HEK293 (cell line): ENCODE data around the gene MUC13.

Experiments
- BCL11A ChIP-seq: fragments of 450-650 bp; formaldehyde crosslinking; IDR thresholded peaks from 2 replicates; pipeline ENCODE4 v1.5.1; 2016; ENCODE audit warnings: low read depth, missing biosample characterization, missing genetic modification characterization
- EGR2 ChIP-seq: fragments of 450-650 bp; formaldehyde crosslinking; IDR thresholded peaks from 2 replicates; pipeline ENCODE4 v1.5.1; 2016; ENCODE audit warnings: low read depth, missing biosample characterization, missing genetic modification characterization
- TRIM28 ChIP-seq: IDR thresholded peaks from 2 replicates; pipeline ENCODE4 v1.6.1; 2011; ENCODE audit warnings: low read length, control low read depth, borderline replicate concordance
- ZNF146 ChIP-seq: fragments of 450-650 bp; formaldehyde crosslinking; IDR thresholded peaks from 2 replicates; pipeline ENCODE4 v1.5.1; 2016; ENCODE audit warnings: missing biosample characterization, missing genetic modification characterization
- ZNF274 ChIP-seq, 2 experiments: fragments of 200-500 bp in 1 of 2; fragments of 450-650 bp in 1 of 2; sonication (Bioruptor generic) in 1 of 2; formaldehyde crosslinking in 1 of 2; IDR thresholded peaks; 2 replicates each; pipeline versions ENCODE4 v1.5.1 to v1.6.1; 2014 to 2016; ENCODE audit warnings: borderline replicate concordance in 1 of 2, inconsistent platforms in 1 of 2, low read length in 1 of 2, missing biosample characterization in 1 of 2, missing genetic modification characterization in 1 of 2
- TF ChIP-seq, protein P1 (sequence below): fragments of 450-650 bp; formaldehyde crosslinking; IDR thresholded peaks from 2 replicates; pipeline ENCODE4 v1.5.1; 2016; ENCODE audit warnings: missing biosample characterization, missing genetic modification characterization
- TF ChIP-seq, protein P2 (sequence below): fragments of 450-650 bp; formaldehyde crosslinking; IDR thresholded peaks from 2 replicates; pipeline ENCODE4 v1.5.1; 2016; ENCODE audit warnings: missing biosample characterization, missing genetic modification characterization
- TF ChIP-seq, protein P3 (sequence below): fragments of 450-650 bp; formaldehyde crosslinking; IDR thresholded peaks from 2 replicates; pipeline ENCODE4 v1.5.1; 2016; ENCODE audit warnings: missing biosample characterization, missing genetic modification characterization

DNA sequence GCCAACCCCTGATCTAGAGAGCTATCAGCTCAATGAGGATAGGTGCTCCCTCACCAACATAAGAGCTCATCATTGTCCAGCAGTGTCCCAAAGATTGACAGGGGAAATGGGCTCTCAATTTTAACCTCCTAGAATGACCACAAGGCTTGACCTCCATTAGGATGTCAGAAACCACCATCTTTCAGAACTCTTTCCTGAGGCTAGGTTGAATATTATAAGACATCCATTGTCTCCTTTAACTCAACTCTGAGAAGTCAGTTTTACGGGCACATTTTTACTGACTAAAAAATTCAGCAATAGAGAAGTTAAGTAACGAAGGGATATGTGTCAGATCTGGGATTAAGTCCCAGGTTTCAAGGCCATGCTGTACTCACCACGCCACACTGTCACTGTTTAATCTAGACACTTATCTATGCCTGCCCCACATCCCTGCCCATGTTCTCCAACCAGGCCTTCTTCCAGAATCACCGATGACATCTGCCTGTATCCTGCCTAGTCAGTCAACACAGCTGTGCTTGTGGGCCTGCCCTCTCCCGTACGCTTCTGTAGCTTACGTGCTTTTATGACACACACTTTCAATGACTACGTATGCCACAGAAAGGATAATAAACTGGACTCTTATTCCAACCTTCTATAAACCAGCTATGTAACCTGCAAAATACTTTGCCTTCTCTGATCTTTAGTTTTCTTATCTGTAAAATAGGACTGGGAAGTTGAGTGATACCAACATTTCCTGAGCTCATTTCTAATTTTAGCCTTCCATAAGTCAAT, 17.1 kb upstream of the MUC13 start:
- no peak for TF ChIP-seq ZNF274 (IDR thresholded peaks at IDR 0.05; ENCODE audit: low read length)
- no peak for TF ChIP-seq ZNF274 (tag by site-specific recombination; IDR thresholded peaks at IDR 0.05; ENCODE audit: borderline replicate concordance)
- TF ChIP-seq, protein P1, sequence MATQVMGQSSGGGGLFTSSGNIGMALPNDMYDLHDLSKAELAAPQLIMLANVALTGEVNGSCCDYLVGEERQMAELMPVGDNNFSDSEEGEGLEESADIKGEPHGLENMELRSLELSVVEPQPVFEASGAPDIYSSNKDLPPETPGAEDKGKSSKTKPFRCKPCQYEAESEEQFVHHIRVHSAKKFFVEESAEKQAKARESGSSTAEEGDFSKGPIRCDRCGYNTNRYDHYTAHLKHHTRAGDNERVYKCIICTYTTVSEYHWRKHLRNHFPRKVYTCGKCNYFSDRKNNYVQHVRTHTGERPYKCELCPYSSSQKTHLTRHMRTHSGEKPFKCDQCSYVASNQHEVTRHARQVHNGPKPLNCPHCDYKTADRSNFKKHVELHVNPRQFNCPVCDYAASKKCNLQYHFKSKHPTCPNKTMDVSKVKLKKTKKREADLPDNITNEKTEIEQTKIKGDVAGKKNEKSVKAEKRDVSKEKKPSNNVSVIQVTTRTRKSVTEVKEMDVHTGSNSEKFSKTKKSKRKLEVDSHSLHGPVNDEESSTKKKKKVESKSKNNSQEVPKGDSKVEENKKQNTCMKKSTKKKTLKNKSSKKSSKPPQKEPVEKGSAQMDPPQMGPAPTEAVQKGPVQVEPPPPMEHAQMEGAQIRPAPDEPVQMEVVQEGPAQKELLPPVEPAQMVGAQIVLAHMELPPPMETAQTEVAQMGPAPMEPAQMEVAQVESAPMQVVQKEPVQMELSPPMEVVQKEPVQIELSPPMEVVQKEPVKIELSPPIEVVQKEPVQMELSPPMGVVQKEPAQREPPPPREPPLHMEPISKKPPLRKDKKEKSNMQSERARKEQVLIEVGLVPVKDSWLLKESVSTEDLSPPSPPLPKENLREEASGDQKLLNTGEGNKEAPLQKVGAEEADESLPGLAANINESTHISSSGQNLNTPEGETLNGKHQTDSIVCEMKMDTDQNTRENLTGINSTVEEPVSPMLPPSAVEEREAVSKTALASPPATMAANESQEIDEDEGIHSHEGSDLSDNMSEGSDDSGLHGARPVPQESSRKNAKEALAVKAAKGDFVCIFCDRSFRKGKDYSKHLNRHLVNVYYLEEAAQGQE (tag by site-specific recombination): no peak
- TF ChIP-seq BCL11A (tag by site-specific recombination): no peak
- TF ChIP-seq EGR2 (tag by site-specific recombination): no peak
- no peak for TF ChIP-seq ZNF146 (tag by site-specific recombination)
- TF ChIP-seq, protein P2, sequence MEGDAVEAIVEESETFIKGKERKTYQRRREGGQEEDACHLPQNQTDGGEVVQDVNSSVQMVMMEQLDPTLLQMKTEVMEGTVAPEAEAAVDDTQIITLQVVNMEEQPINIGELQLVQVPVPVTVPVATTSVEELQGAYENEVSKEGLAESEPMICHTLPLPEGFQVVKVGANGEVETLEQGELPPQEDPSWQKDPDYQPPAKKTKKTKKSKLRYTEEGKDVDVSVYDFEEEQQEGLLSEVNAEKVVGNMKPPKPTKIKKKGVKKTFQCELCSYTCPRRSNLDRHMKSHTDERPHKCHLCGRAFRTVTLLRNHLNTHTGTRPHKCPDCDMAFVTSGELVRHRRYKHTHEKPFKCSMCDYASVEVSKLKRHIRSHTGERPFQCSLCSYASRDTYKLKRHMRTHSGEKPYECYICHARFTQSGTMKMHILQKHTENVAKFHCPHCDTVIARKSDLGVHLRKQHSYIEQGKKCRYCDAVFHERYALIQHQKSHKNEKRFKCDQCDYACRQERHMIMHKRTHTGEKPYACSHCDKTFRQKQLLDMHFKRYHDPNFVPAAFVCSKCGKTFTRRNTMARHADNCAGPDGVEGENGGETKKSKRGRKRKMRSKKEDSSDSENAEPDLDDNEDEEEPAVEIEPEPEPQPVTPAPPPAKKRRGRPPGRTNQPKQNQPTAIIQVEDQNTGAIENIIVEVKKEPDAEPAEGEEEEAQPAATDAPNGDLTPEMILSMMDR (tag by site-specific recombination): no peak
- no peak for TF ChIP-seq TRIM28
- TF ChIP-seq, protein P3, sequence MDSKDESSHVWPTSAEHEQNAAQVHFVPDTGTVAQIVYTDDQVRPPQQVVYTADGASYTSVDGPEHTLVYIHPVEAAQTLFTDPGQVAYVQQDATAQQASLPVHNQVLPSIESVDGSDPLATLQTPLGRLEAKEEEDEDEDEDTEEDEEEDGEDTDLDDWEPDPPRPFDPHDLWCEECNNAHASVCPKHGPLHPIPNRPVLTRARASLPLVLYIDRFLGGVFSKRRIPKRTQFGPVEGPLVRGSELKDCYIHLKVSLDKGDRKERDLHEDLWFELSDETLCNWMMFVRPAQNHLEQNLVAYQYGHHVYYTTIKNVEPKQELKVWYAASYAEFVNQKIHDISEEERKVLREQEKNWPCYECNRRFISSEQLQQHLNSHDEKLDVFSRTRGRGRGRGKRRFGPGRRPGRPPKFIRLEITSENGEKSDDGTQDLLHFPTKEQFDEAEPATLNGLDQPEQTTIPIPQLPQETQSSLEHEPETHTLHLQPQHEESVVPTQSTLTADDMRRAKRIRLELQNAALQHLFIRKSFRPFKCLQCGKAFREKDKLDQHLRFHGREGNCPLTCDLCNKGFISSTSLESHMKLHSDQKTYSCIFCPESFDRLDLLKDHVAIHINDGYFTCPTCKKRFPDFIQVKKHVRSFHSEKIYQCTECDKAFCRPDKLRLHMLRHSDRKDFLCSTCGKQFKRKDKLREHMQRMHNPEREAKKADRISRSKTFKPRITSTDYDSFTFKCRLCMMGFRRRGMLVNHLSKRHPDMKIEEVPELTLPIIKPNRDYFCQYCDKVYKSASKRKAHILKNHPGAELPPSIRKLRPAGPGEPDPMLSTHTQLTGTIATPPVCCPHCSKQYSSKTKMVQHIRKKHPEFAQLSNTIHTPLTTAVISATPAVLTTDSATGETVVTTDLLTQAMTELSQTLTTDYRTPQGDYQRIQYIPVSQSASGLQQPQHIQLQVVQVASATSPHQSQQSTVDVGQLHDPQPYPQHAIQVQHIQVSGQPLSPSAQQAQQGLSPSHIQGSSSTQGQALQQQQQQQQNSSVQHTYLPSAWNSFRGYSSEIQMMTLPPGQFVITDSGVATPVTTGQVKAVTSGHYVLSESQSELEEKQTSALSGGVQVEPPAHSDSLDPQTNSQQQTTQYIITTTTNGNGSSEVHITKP (tag by site-specific recombination): no peak
